Measurements from ENCODE around the gene THRSP. TPM values are rescaled to one million over a fixed set of nuclear protein-coding genes. Genes with fewer than 3 reads are reported as not detected.
"Not testable (repeated sequence)": the region's sequence is repeated elsewhere in the genome, so short reads cannot be mapped to it uniquely, and the experiment has no call there.

THRSP gene
- polyA plus RNA-seq, 2 of the 4 experiments (the other 2 are of a cell fraction): not detected

- DNase-seq (ENCODE audit: low read depth in 1 of 2, low spot score in 1 of 2) (no peak), ATAC-seq (no peak), FAIRE-seq (no peak)
- Histone ChIP-seq H3K4me2 (no peak overlapping the region), H3K9me3 (no peaks in the 10 kb centered on the region), H3K4me3 (no peak overlapping the region), H3K27ac (no peak overlapping the region), H3K4me1 (no peaks in the 10 kb centered on the region)
- POLR2A ChIA-PET: no interaction called here
- CTCF ChIA-PET: no interaction called here
- TF ChIP-seq JUNB (IDR thresholded peaks at IDR 0.05) (no peak), SREBF2 (IDR thresholded peaks at IDR 0.05) (no peak), MYC (IDR thresholded peaks at IDR 0.05; ENCODE audit: borderline replicate concordance, low read length) (no peak)
- WGBS (ENCODE audit: missing lambda C conversion rate): 47% methylated on average over 3 of the region's 3 CpGs
Observed at GRCh38 chr11:78085972-78086371, 22.3 kb downstream of the THRSP start.

GRCh38 chr11:78086521-78087074 lies 22.9 kb downstream of the THRSP start:
- POLR2A ChIA-PET; H3K27ac ChIP-seq; FAIRE-seq; CTCF ChIA-PET; H3K4me2 ChIP-seq; H3K9me3 ChIP-seq; H3K4me3 ChIP-seq; ATAC-seq; DNase-seq (ENCODE audit: low read depth in 1 of 2, low spot score in 1 of 2); H3K4me1 ChIP-seq: not testable (repeated sequence)
- 85% methylated on average over 6 of the region's 6 CpGs for WGBS (ENCODE audit: missing lambda C conversion rate)

- Histone ChIP-seq H3K9me3 (no peaks in the 10 kb centered on the region), H3K4me1 (no peaks in the 10 kb centered on the region), H3K27ac (no peak overlapping the region), H3K4me2 (no peak overlapping the region), H3K4me3 (no peak overlapping the region)
- TF ChIP-seq FOSB (CRISPR knock-in tag; IDR thresholded peaks at IDR 0.05) (no peak), JUN (IDR thresholded peaks at IDR 0.05) (no peak), KDM5A (IDR thresholded peaks at IDR 0.05) (no peak), RAD21 (conservative IDR thresholded peaks at IDR 0.05 in 1 of 2, IDR thresholded peaks at IDR 0.05 in 1 of 2) (no peak), RNF2 (IDR thresholded peaks at IDR 0.05; ENCODE audit: borderline replicate concordance, low read depth) (no peak), POLR2A (IDR thresholded peaks at IDR 0.05; ENCODE audit: low read length) (no peak), HDAC2 (IDR thresholded peaks at IDR 0.05) (no peak), SREBF2 (IDR thresholded peaks at IDR 0.05) (no peak), NPAS2 (CRISPR knock-in tag; IDR thresholded peaks at IDR 0.05; ENCODE audit: borderline replicate concordance) (no peak), E2F6 (IDR thresholded peaks at IDR 0.05; ENCODE audit: borderline replicate concordance, low read depth) (no peak)
- ATAC-seq (no peak), FAIRE-seq (no peak), DNase-seq (ENCODE audit: low read depth in 1 of 2, low spot score in 1 of 2) (no peak)
- ChIA-PET POLR2A (no interaction called here), CTCF (no interaction called here)
- WGBS (ENCODE audit: missing lambda C conversion rate): 91% methylated on average over 2 of the region's 2 CpGs
Observed at GRCh38 chr11:78094250-78094649, 30.6 kb downstream of the THRSP start.

- DNase-seq (ENCODE audit: low read depth in 1 of 2, low spot score in 1 of 2): no peak
- no peak for ATAC-seq
- Histone ChIP-seq H3K9me3 (no peaks in the 10 kb centered on the region), H3K4me1 (peaks cover 17% of the 10 kb centered on the region), H3K4me2 (no peak overlapping the region), H3K27ac (no peak overlapping the region), H3K4me3 (no peak overlapping the region)
- CTCF ChIA-PET: no interaction called here
- no peak for TF ChIP-seq HDAC2 (IDR thresholded peaks at IDR 0.05)
- TF ChIP-seq MYC (IDR thresholded peaks at IDR 0.05; ENCODE audit: borderline replicate concordance, low read length): no peak
- TF ChIP-seq HMGXB4 (CRISPR knock-in tag; IDR thresholded peaks at IDR 0.05; ENCODE audit: borderline replicate concordance): no peak
- TF ChIP-seq NPAS2 (CRISPR knock-in tag; IDR thresholded peaks at IDR 0.05; ENCODE audit: borderline replicate concordance): no peak
- TF ChIP-seq CBX2 (IDR thresholded peaks at IDR 0.05; ENCODE audit: borderline replicate concordance, low read depth): no peak
- TF ChIP-seq SMC3 (IDR thresholded peaks at IDR 0.05): no peak
- TF ChIP-seq CEBPB (IDR thresholded peaks at IDR 0.05): no peak
- no peak for TF ChIP-seq TFCP2L1 (CRISPR knock-in tag; IDR thresholded peaks at IDR 0.05)
- no peak for TF ChIP-seq FOSB (CRISPR knock-in tag; IDR thresholded peaks at IDR 0.05)
- no peak for TF ChIP-seq ZC3H11A (IDR thresholded peaks at IDR 0.05)
- no peak for TF ChIP-seq ZNF302 (CRISPR knock-in tag; IDR thresholded peaks at IDR 0.05)
- TF ChIP-seq HES2 (IDR thresholded peaks at IDR 0.05): no peak
- FAIRE-seq: no peak
- POLR2A ChIA-PET: no interaction called here
- 90% methylated on average over 7 of the region's 7 CpGs for WGBS (ENCODE audit: missing lambda C conversion rate)
Observed at GRCh38 chr11:78097666-78098385, 34.2 kb downstream of the THRSP start.

Measured in A549 (cell line).